HepG2 (cell line): ENCODE measurements around the gene NFATC3. TPM values are rescaled to one million over a fixed set of nuclear protein-coding genes. Genes with fewer than 3 reads are reported as not detected.

Source experiments
- ATAC-seq: fragments of 200-7000 bp; cut with Tn5 transposase; 3 replicates; pipeline ENCODE4 v1.9.1; 2020; ENCODE audit warnings: mild to moderate bottlenecking, moderate library complexity
- Bru-seq: library from RNA; stranded (reverse); fragments of 400-500 nt; gene quantifications from one replicate; lab custom pipeline; 2021; lab: Mats Ljungman, UMichigan
- BruChase-seq, 2 experiments: library from RNA; stranded (reverse); fragments of 400-500 nt; gene quantifications; one replicate each; lab custom pipeline; 2021; lab: Mats Ljungman, UMichigan
- BruUV-seq: library from RNA; stranded (reverse); fragments of 400-500 nt; replicated peaks from 2 replicates; lab custom pipeline; 2021; lab: Mats Ljungman, UMichigan
- CTCF ChIA-PET: fragments of 300-600 bp; formaldehyde crosslinking; extraction: SDS; loops from one replicate; lab custom pipeline; 2021; ENCODE audit warnings: low total read pairs, inconsistent platforms, low intra/inter-chr PET ratio; lab: Yijun Ruan, JAX
- POLR2A ChIA-PET: fragments of 350-600 bp; sonication (Branson Sonifier 250); formaldehyde crosslinking; loops from one replicate; lab custom pipeline; 2020; ENCODE audit warnings: antibody characterized with exemption, inconsistent platforms; lab: Yijun Ruan, JAX
- DNase-seq: peaks from one replicate; pipeline ENCODE4 v3.0.0-alpha.2; 2015; ENCODE audit warnings: low spot score
- FAIRE-seq: peaks from 3 replicates; lab custom pipeline; 2011; peaks lifted over from hg19 to GRCh38; lab: Jason Lieb, UNC
- H2AFZ ChIP-seq: one replicate; pipeline ENCODE4 v1.6.1; 2011; ENCODE audit warnings: low read length, inconsistent platforms
- H3K27ac ChIP-seq: fragments of 300-600 bp; 3 replicates; pipeline ENCODE4 v1.8.0; 2011; ENCODE audit warnings: mixed run types, mild to moderate bottlenecking, mixed read lengths, low read length, inconsistent platforms; ENCODE audit not compliant: insufficient read depth; ENCODE audit errors: extremely low read length
- H3K27me3 ChIP-seq, 2 experiments: fragments of 200-600 bp in 1 of 2; 2 replicates in 1 of 2; 3 replicates in 1 of 2; pipeline versions ENCODE4 v1.6.0 to v1.8.0; 2011; ENCODE audit warnings: low read length in 2 of 2, mild to moderate bottlenecking in 2 of 2, moderate library complexity in 2 of 2, inconsistent platforms in 1 of 2; ENCODE audit not compliant: insufficient read depth in 2 of 2, control insufficient read depth in 1 of 2
- H3K36me3 ChIP-seq, 2 experiments: fragments of 200-600 bp in 1 of 2; replicated peaks in 1 of 2; 2 replicates in 1 of 2; 3 replicates in 1 of 2; pipeline versions ENCODE4 v1.5.1 to v1.8.0; 2011; ENCODE audit warnings: low read length in 2 of 2, inconsistent platforms in 1 of 2; ENCODE audit not compliant: insufficient read depth in 2 of 2, control insufficient read depth in 1 of 2
- H3K4me1 ChIP-seq: 2 replicates; pipeline ENCODE4 v1.5.1; 2012; ENCODE audit warnings: low read length, inconsistent platforms; ENCODE audit not compliant: insufficient read depth
- H3K4me2 ChIP-seq: 2 replicates; pipeline ENCODE4 v1.6.0; 2011; ENCODE audit warnings: low read depth, low read length, inconsistent platforms
- H3K4me3 ChIP-seq, 3 experiments: fragments of 200-600 bp in 1 of 3; sonication (generic), shearing (Covaris generic) in 1 of 3; replicated peaks in 1 of 3; 2 replicates each; pipeline ENCODE4 v1.5.1; 2011 to 2016; ENCODE audit warnings: low read length in 3 of 3, inconsistent platforms in 2 of 3, low read depth in 2 of 3, mild to moderate bottlenecking in 2 of 3, control low read depth in 1 of 3, mixed read lengths in 1 of 3; ENCODE audit not compliant: insufficient read depth in 1 of 3
- H3K79me2 ChIP-seq: one replicate; pipeline ENCODE4 v1.6.1; 2011; ENCODE audit warnings: low read length, inconsistent platforms; ENCODE audit not compliant: insufficient read depth
- H3K9ac ChIP-seq: 2 replicates; pipeline ENCODE4 v1.6.0; 2011; ENCODE audit warnings: mild to moderate bottlenecking, low read depth, low read length, inconsistent platforms; ENCODE audit not compliant: insufficient read depth
- H3K9me3 ChIP-seq: 2 replicates; pipeline ENCODE4 v1.5.1; 2012; ENCODE audit warnings: mild to moderate bottlenecking, low read length
- H4K20me1 ChIP-seq: 2 replicates; pipeline ENCODE4 v1.6.0; 2011; ENCODE audit warnings: inconsistent platforms, mild to moderate bottlenecking, low read length, moderate library complexity; ENCODE audit not compliant: insufficient read depth
- AGO2 ChIP-seq: fragments of 200-400 bp; formaldehyde crosslinking; optimal IDR thresholded peaks from 2 replicates; pipeline ENCODE3; 2017; ENCODE audit warnings: mild to moderate bottlenecking, low read depth, low read length, moderate library complexity
- ARNT2 ChIP-seq: sonication (generic); formaldehyde crosslinking; IDR thresholded peaks from 2 replicates; pipeline ENCODE4 v1.8.0; 2022; ENCODE audit warnings: mild to moderate bottlenecking, low read depth, missing genetic modification reagents, moderate library complexity
- MEIS2 ChIP-seq: sonication (generic); formaldehyde crosslinking; IDR thresholded peaks from 2 replicates; pipeline ENCODE4 v1.9.0; 2021; ENCODE audit warnings: mild to moderate bottlenecking, missing genetic modification reagents
- PRPF4 ChIP-seq: fragments of 200-400 bp; formaldehyde crosslinking; IDR thresholded peaks from 2 replicates; pipeline ENCODE4 v1.6.1; 2016; ENCODE audit warnings: low read length, low read depth; ENCODE audit not compliant: poor library complexity, severe bottlenecking
- RXRB ChIP-seq: IDR thresholded peaks from 2 replicates; pipeline ENCODE4 v1.6.1; 2016; ENCODE audit warnings: borderline replicate concordance, missing genetic modification reagents, missing compliant biosample characterization
- SIN3A ChIP-seq: IDR thresholded peaks from 2 replicates; pipeline ENCODE4 v1.6.1; 2011; ENCODE audit warnings: low read depth, mild to moderate bottlenecking, control low read depth, low read length, borderline replicate concordance
- TRIM24 ChIP-seq: sonication (generic); formaldehyde crosslinking; IDR thresholded peaks from 2 replicates; pipeline ENCODE4 v1.8.0; 2022; ENCODE audit warnings: mild to moderate bottlenecking, missing genetic modification reagents
- YY1 ChIP-seq: IDR thresholded peaks from 2 replicates; pipeline ENCODE4 v1.6.1; 2011; ENCODE audit warnings: low read length, low read depth, moderate library complexity, mild to moderate bottlenecking; ENCODE audit not compliant: insufficient read depth, insufficient replicate concordance
- ZFP90 ChIP-seq: sonication (generic); formaldehyde crosslinking; IDR thresholded peaks from 2 replicates; pipeline ENCODE4 v1.8.0; 2022; ENCODE audit warnings: missing genetic modification reagents, mild to moderate bottlenecking, inconsistent platforms, borderline replicate concordance
- ZNF143 ChIP-seq: sonication (generic); formaldehyde crosslinking; IDR thresholded peaks from 2 replicates; pipeline ENCODE4 v1.4.0; 2020; ENCODE audit warnings: missing genetic modification reagents
- ZNF17 ChIP-seq: sonication (generic); formaldehyde crosslinking; IDR thresholded peaks from 2 replicates; pipeline ENCODE4 v1.5.0; 2020; ENCODE audit warnings: mild to moderate bottlenecking, missing genetic modification reagents
- ZNF572 ChIP-seq: sonication (generic); formaldehyde crosslinking; IDR thresholded peaks from 2 replicates; pipeline ENCODE4 v1.5.1; 2020; ENCODE audit warnings: mild to moderate bottlenecking, missing genetic modification reagents
- ZNF619 ChIP-seq: sonication (generic); formaldehyde crosslinking; IDR thresholded peaks from 2 replicates; pipeline ENCODE4 v1.4.0; 2020; ENCODE audit warnings: mild to moderate bottlenecking, missing genetic modification reagents
- WGBS: methylation state at CpG from one replicate; pipeline ENCODE4 v1.1.6; 2017; ENCODE audit warnings: low lambda C conversion rate; 5-methylcytosine and 5-hydroxymethylcytosine counted together
- in situ Hi-C: cut with HindIII; loops from 2 replicates; pipeline ENCODE4 v1.10.0; 2017; ENCODE audit warnings: low pct_unique_long_range_greater_than_20kb; ENCODE audit not compliant: extremely low pct_ligation_motif_present
- intact Hi-C: fragments of 100-400 bp; cut with micrococcal nuclease; formaldehyde crosslinking; loops from one replicate; pipeline ENCODE4 v1.10.0; 2022; ENCODE audit not compliant: unreplicated experiment
- long read RNA-seq, 2 experiments: library from RNA in 1 of 2; library from polyadenylated mRNA in 1 of 2; stranded (forward) in 1 of 2; unstranded in 1 of 2; transcript quantifications; one replicate each; pipeline ENCODE4 v2.0.0, GENCODE V29; 2019 to 2022
- polyA minus RNA-seq, 3 experiments: library from RNA; depleted of rRNA, polyadenylated mRNA; stranded (reverse); fragments of >200 nt; gene quantifications; 2 replicates each; pipeline ENCODE4 v1.2.3, GENCODE V29; 2011; ENCODE audit warnings: low replicate concordance in 1 of 3
- polyA plus RNA-seq, 8 experiments: library from polyadenylated mRNA; depleted of rRNA in 3 of 8; stranded (reverse) in 7 of 8; unstranded in 1 of 8; fragments of >200 nt; fragmentation: Illumina TruSeq in 4 of 8; extraction: Trizol in 4 of 8; gene quantifications; 2 replicates each; pipeline versions ENCODE4 v1.2.1 to v1.2.3, GENCODE V29; 2011 to 2016; ENCODE audit warnings: low read depth in 4 of 8, missing spikeins in 1 of 8, mixed read lengths in 1 of 8; ENCODE audit not compliant: insufficient read depth in 1 of 8
- total RNA-seq, 5 experiments: library from RNA; depleted of rRNA; stranded (reverse); fragments of >200 nt; fragmentation: Illumina TruSeq; extraction: Trizol; gene quantifications; 2 replicates each; pipeline ENCODE4 v1.2.3, GENCODE V29; 2016; ENCODE audit warnings: low read depth in 1 of 5
- TF ChIP-seq, protein P1 (sequence below): IDR thresholded peaks from 2 replicates; pipeline ENCODE4 v1.6.1; 2012; ENCODE audit warnings: inconsistent platforms
- TF ChIP-seq, protein P2 (sequence below): IDR thresholded peaks from 2 replicates; pipeline ENCODE4 v1.6.1; 2018; ENCODE audit warnings: missing genetic modification reagents

Gene NFATC3
- total RNA-seq (2016; rRNA removed; fragmentation: Illumina TruSeq; extraction: Trizol) (52.6 and 63.2 TPM in 2 replicates), polyA plus RNA-seq (2011; rRNA removed) (52.7 and 62.7 TPM in 2 replicates), polyA minus RNA-seq (2011; rRNA and poly(A)+ RNA removed; ENCODE audit: low replicate concordance) (81.5 and 261 TPM in 2 replicates), Bru-seq, nascent RNA (percentile 88 among the genes with signal in this experiment), BruChase-seq, experiment 1, labeled RNA remaining after a 6-hour chase (percentile 92 among the genes with signal in this experiment), BruChase-seq, experiment 2, labeled RNA remaining after a 2-hour chase (percentile 90 among the genes with signal in this experiment)
- 234 and 265 TPM in 2 replicates for total RNA-seq (2016; cell fraction: cytosol; rRNA removed; fragmentation: Illumina TruSeq; extraction: Trizol; ENCODE audit: low read depth)
- total RNA-seq (2016; cell fraction: insoluble cytoplasmic fraction; rRNA removed; fragmentation: Illumina TruSeq; extraction: Trizol): 54.0 and 61.4 TPM in 2 replicates
- total RNA-seq (2016; cell fraction: membrane; rRNA removed; fragmentation: Illumina TruSeq; extraction: Trizol): 183 and 209 TPM in 2 replicates
- total RNA-seq (2016; cell fraction: nucleus; rRNA removed; fragmentation: Illumina TruSeq; extraction: Trizol): 42.9 and 44.2 TPM in 2 replicates
- polyA plus RNA-seq (2011; cell fraction: cytosol; rRNA removed): 38.3 and 51.2 TPM in 2 replicates
- polyA plus RNA-seq (2011; cell fraction: nucleus; rRNA removed): 32.5 and 33.2 TPM in 2 replicates
- polyA plus RNA-seq (2012): 30.6 and 32.4 TPM in 2 replicates
- 2.5 and 2.8 TPM in 2 replicates for polyA plus RNA-seq (2016; cell fraction: cytosol; fragmentation: Illumina TruSeq; extraction: Trizol; ENCODE audit: low read depth)
- 63.1 and 64.9 TPM in 2 replicates for polyA plus RNA-seq (2016; cell fraction: insoluble cytoplasmic fraction; fragmentation: Illumina TruSeq; extraction: Trizol; ENCODE audit: low read depth)
- polyA plus RNA-seq (2016; cell fraction: membrane; fragmentation: Illumina TruSeq; extraction: Trizol; ENCODE audit: low read depth): 17.1 and 17.3 TPM in 2 replicates
- 38.6 and 39.5 TPM in 2 replicates for polyA plus RNA-seq (2016; cell fraction: nucleus; fragmentation: Illumina TruSeq; extraction: Trizol; ENCODE audit: insufficient read depth, low read depth)
- 107 and 129 TPM in 2 replicates for polyA minus RNA-seq (2011; cell fraction: cytosol; rRNA and poly(A)+ RNA removed)
- polyA minus RNA-seq (2011; cell fraction: nucleus; rRNA and poly(A)+ RNA removed): 109 and 138 TPM in 2 replicates
- long read RNA-seq, experiment 1, full-length matches to known transcripts: 9 of 24 reads
- long read RNA-seq, experiment 1, partial matches to known transcripts: 11 of 24 reads
- long read RNA-seq, experiment 1, other reads (novel, unspliced or antisense): 4 of 24 reads
- long read RNA-seq, experiment 2, full-length matches to known transcripts: 14 of 85 reads
- long read RNA-seq, experiment 2, partial matches to known transcripts: 15 of 85 reads
- long read RNA-seq, experiment 2, other reads (novel, unspliced or antisense): 56 of 85 reads

DNA sequence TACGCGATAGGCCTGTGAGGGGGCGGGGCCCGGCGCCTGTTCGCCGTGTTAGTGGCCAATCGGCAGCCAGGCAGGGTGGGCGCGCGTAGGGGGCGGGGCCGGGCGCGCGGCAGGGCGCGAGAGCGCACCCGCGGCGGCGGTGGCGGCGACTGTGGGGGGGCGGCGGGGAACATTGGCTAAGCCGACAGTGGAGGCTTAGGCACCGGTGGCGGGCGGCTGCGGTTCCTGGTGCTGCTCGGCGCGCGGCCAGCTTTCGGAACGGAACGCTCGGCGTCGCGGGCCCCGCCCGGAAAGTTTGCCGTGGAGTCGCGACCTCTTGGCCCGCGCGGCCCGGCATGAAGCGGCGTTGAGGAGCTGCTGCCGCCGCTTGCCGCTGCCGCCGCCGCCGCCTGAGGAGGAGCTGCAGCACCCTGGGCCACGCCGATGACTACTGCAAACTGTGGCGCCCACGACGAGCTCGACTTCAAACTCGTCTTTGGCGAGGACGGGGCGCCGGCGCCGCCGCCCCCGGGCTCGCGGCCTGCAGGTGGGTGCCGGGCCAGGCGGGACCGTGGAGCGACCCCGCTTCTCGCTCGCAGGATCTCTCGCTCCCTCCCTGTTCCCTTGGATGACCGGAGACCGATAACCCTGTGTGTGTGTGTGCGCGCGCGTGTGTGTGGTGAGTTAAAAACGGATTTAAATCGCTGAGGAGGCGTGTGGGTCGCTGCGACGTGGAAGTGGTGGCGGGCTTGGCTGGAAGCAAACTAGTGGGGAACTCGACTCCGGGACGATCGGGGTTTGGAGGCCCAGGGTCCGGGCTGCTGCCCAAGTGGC, at the start of gene NFATC3:
NFATC3 (plus strand) TSS at position 112 of the 813 bp plus-strand sequence; CDS start at position 424, 312 bp downstream.
- Histone ChIP-seq H3K4me3 (peak within 1 kb of the TSS; percentile 90 to 98 (median 96)), H3K9ac (peak within 1 kb of the TSS; percentile 99), H3K4me2 (peak within 1 kb of the TSS; percentile 98), H3K27me3 (no peaks in the 10 kb centered on the region; a peak in 1 of 5 replicates), H2AFZ (no peak within 1 kb of the TSS), H4K20me1 (peaks cover 32% of the 10 kb centered on the region), H3K36me3 (no peaks in the 10 kb centered on the region), H3K27ac (peak within 1 kb of the TSS; percentile 99), H3K9me3 (no peaks in the 10 kb centered on the region), H3K4me1 (peaks cover 67% of the 10 kb centered on the region), H3K79me2 (peaks cover 48% of the 10 kb centered on the region)
- in situ Hi-C loops: loop anchor here (10.0 kb wide), 2 partner anchors 149 to 249 kb away; partner anchors contain the start of gene ESRP2
- peak; percentile 96 for DNase-seq
- no peak for FAIRE-seq
- BruUV-seq: no TSS peak
- WGBS: 2% methylated on average over 41 of the region's 104 CpGs
- ATAC-seq: peak; percentile 50
- CTCF ChIA-PET: no interaction called here
- POLR2A ChIA-PET: interaction anchor here (0.6 to 4.3 kb wide), 31 partner anchors 8 to 425 kb away, joined by 3 to 100 read pairs (median 6); partner anchors contain the start of genes ACD, DDX28, DPEP2 and DUS2
- intact Hi-C loops: loop anchor here (5.0 to 10.0 kb wide), 3 partner anchors 42 to 1061 kb away; partner anchors contain the start of gene CBFB
- TF ChIP-seq TRIM24 (CRISPR knock-in tag) (no peak), SIN3A (0 out of 2 replicates have a peak, but pooled peaks have one; percentile 33), ZNF619 (CRISPR knock-in tag) (no peak), YY1 (peak; percentile 38), AGO2 (peak; percentile 86), RXRB (CRISPR knock-in tag) (no peak), ZNF572 (CRISPR knock-in tag) (0 out of 2 replicates have a peak, but pooled peaks have one; percentile 47), ZFP90 (no peak; the same call in 1 of the 2 replicates), MEIS2 (CRISPR knock-in tag) (0 out of 2 replicates have a peak, but pooled peaks have one; percentile 53), ZNF17 (no peak), ARNT2 (CRISPR knock-in tag) (no peak; the same call in 1 of the 2 replicates), ZNF143 (CRISPR knock-in tag) (no peak), PRPF4 (no peak)
- TF ChIP-seq, protein P1, sequence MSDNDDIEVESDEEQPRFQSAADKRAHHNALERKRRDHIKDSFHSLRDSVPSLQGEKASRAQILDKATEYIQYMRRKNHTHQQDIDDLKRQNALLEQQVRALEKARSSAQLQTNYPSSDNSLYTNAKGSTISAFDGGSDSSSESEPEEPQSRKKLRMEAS: no peak
- TF ChIP-seq, protein P2, sequence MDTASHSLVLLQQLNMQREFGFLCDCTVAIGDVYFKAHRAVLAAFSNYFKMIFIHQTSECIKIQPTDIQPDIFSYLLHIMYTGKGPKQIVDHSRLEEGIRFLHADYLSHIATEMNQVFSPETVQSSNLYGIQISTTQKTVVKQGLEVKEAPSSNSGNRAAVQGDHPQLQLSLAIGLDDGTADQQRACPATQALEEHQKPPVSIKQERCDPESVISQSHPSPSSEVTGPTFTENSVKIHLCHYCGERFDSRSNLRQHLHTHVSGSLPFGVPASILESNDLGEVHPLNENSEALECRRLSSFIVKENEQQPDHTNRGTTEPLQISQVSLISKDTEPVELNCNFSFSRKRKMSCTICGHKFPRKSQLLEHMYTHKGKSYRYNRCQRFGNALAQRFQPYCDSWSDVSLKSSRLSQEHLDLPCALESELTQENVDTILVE: peak; percentile 11; the same call in 1 of the 2 replicates
